ENCODE measurements around the gene DPP10.

GRCh38 chr2:115757286-115757685 is 1314.8 kb downstream of the DPP10 start:
- no peak for TF ChIP-seq YY1 (IDR thresholded peaks at IDR 0.05; ENCODE audit: insufficient read depth, insufficient read length)
- TF ChIP-seq ZNF274 (IDR thresholded peaks at IDR 0.05; ENCODE audit: low read depth, low read length), result no peak
- TF ChIP-seq SUZ12 (IDR thresholded peaks at IDR 0.05; ENCODE audit: extremely low read depth, insufficient read depth, insufficient read length), result no peak

Measured in NT2/D1 (cell line).